Esophagus squamous epithelium (tissue), 5 donors: Measurements from ENCODE around the gene FOCAD. TPM values are rescaled to one million over a fixed set of nuclear protein-coding genes. Genes with fewer than 3 reads are reported as not detected.
"Not testable (repeated sequence)": the region's sequence is repeated elsewhere in the genome, so short reads cannot be mapped to it uniquely, and the experiment has no call there.

Experiments
- DNase-seq: peaks from one replicate; lab custom pipeline; 2025; lab: John Stamatoyannopoulos, UW
- H3K27ac ChIP-seq, 4 donors: fragments of 200-600 bp; sonication (generic); one replicate each; pipeline ENCODE4 v1.5.1; 2016 to 2019; ENCODE audit warnings: mild to moderate bottlenecking in 1 of 4
- H3K27me3 ChIP-seq, 4 donors: fragments of 200-600 bp; sonication (generic); 1 replicate in 3 of 4; 2 replicates in 1 of 4; pipeline versions ENCODE4 v1.5.1 to v1.6.0; 2017 to 2021; ENCODE audit warnings: antibody characterized with exemption in 1 of 4
- H3K36me3 ChIP-seq, 3 donors: fragments of 200-600 bp; sonication (generic); one replicate each; pipeline ENCODE4 v1.5.1; 2016 to 2019
- H3K4me1 ChIP-seq, 3 donors: fragments of 200-600 bp; sonication (generic); one replicate each; pipeline ENCODE4 v1.5.1; 2017 to 2019
- H3K4me3 ChIP-seq, 4 donors: fragments of 200-600 bp; sonication (generic); 1 replicate in 3 of 4; 2 replicates in 1 of 4; pipeline ENCODE4 v1.5.1; 2016 to 2019; ENCODE audit warnings: mild to moderate bottlenecking in 2 of 4, moderate library complexity in 1 of 4
- H3K9me3 ChIP-seq, 3 donors: fragments of 200-600 bp; sonication (generic); one replicate each; pipeline ENCODE4 v1.5.1; 2016 to 2019
- CTCF ChIP-seq, 6 experiments: fragments of 450-650 bp in 4 of 6; fragments of 200-600 bp in 2 of 6; sonication (generic) in 2 of 6; IDR thresholded peaks; one replicate each; pipeline ENCODE4 v1.5.1; 2016 to 2019; ENCODE audit warnings: antibody characterized with exemption in 6 of 6, mild to moderate bottlenecking in 4 of 6, moderate library complexity in 4 of 6
- POLR2A ChIP-seq, 4 donors: fragments of 450-650 bp; IDR thresholded peaks; one replicate each; pipeline ENCODE4 v1.6.1; 2017; ENCODE audit warnings: antibody characterized with exemption in 4 of 4, mild to moderate bottlenecking in 4 of 4, moderate library complexity in 3 of 4
- WGBS, 2 donors: methylation state at CpG; one replicate each; pipeline ENCODE4 v1.1.5; 2018; 5-methylcytosine and 5-hydroxymethylcytosine counted together
- intact Hi-C: fragments of 100-400 bp; cut with DNase I; formaldehyde crosslinking; loops from one replicate; pipeline ENCODE4 v1.15.0; 2022
- total RNA-seq, 4 donors: library from RNA; depleted of rRNA; stranded (reverse); fragments of >200 nt; gene quantifications; one replicate each; pipeline ENCODE4 v1.1.0, GENCODE V29; 2016
- donor health status: DM: yes; HTN: yes; CAD: no.

FOCAD gene
- total RNA-seq, 4 donors from 2014 or later, result 20.7 to 34.9 (median 25.5) TPM

- WGBS, 2 donors, result 75 to 80% methylated on average over 4 of the region's 4 CpGs
- no peak for TF ChIP-seq CTCF (IDR thresholded peaks at IDR 0.05)
- no peak for TF ChIP-seq POLR2A (IDR thresholded peaks at IDR 0.05)
Observed at GRCh38 chr9:20650750-20651299, 33.2 kb upstream of the FOCAD start.

GRCh38 chr9:20651939-20652338 is 32.1 kb upstream of the FOCAD start:
- H3K36me3 ChIP-seq, result no peaks in the 10 kb centered on the region
- no peak overlapping the region for H3K4me3 ChIP-seq
- no peak overlapping the region for H3K27ac ChIP-seq
- DNase-seq, result no peak
- H3K27me3 ChIP-seq, result no peaks in the 10 kb centered on the region
- TF ChIP-seq CTCF (IDR thresholded peaks at IDR 0.05), result no peak
- no peak for TF ChIP-seq POLR2A (IDR thresholded peaks at IDR 0.05)
- intact Hi-C loops, result no loop called here
- no peaks in the 10 kb centered on the region for H3K4me1 ChIP-seq
- WGBS, 2 donors, result 68 to 79% methylated on average over 4 of the region's 4 CpGs
- H3K9me3 ChIP-seq, result no peaks in the 10 kb centered on the region

More at GRCh38 chr9:20650750-20651299, 33.2 kb upstream of the FOCAD start:
- Histone ChIP-seq H3K27me3 (no peaks in the 10 kb centered on the region), H3K27ac (no peak overlapping the region), H3K4me3 (no peak overlapping the region), H3K9me3 (no peaks in the 10 kb centered on the region), H3K4me1 (no peaks in the 10 kb centered on the region), H3K36me3 (no peaks in the 10 kb centered on the region)
- intact Hi-C loops, result no loop called here
- DNase-seq, result no peak

DNA sequence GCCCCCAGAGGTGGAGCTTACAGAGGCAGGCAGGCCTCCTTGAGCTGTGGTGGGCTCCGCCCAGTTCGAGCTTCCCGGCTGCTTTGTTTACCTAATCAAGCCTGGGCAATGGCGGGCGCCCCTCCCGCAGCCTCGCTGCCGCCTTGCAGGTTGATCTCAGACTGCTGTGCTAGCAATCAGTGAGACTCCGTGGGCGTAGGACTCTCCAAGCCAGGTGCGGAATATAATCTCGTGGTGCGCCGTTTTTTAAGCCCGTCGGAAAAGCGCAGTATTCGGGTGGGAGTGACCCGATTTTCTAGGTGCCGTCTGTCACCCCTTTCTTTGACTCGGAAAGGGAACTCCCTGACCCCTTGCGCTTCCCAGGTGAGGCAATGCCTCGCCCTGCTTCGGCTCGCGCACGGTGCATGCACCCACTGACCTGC is 25.8 kb upstream of the FOCAD start:
- DNase-seq, intact Hi-C loops, H3K27me3 ChIP-seq, H3K36me3 ChIP-seq, H3K9me3 ChIP-seq: not testable (repeated sequence)
- Histone ChIP-seq H3K27ac (peak overlapping the region; percentile 66 to 81 (median 78)), H3K4me3 (peak overlapping the region; percentile 25 to 68 (median 56)), H3K4me1 (peaks cover 0 to 20% (median 8%) of the 10 kb centered on the region in 3 donors)
- no CpG with 5 or more reads among the region's 27 CpGs for WGBS, 2 donors

DNA sequence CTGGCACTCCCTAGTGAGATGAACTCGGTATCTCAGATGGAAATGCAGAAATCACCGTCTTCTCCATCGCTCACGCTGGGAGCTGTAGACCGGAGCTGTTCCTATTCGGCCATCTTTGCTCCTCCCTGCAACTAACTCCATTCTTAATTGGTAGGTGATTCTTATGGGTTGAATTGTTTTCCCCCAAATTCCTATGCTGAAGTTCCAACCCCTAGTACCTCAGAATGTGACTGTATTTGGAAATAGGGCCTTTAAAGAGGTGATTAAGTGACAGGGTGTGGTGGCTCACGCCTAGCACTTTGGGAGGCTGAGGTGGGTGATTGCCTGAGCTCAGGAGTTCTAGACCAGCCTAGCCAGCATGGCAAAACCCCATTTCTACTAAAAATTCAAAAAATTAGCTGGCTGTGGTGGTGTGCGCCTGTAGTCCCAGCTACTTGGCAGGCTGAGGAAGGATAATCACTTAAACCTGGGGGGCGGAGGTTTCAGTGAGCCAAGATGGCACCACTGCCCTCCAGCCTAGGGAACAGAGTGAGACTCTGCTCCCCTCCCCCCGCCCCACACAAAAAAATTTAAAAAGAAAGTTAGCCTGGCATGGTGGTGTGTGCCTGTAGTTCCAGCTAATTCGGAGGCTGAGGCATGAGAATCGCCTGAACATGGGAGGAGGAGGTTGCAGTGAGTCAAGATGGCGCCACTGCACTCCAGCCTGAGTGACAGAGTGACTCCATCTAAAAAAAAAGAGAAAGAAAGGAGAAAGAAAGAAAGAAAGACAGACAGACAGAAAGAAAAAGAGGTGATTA is 25.2 kb upstream of the FOCAD start:
- H3K27ac ChIP-seq, result peak overlapping the region; percentile 66 to 81 (median 78)
- peaks cover 0 to 20% (median 8%) of the 10 kb centered on the region in 3 donors for H3K4me1 ChIP-seq
- H3K9me3 ChIP-seq, result no peaks in the 10 kb centered on the region
- intact Hi-C loops, result no loop called here
- TF ChIP-seq CTCF (IDR thresholded peaks at IDR 0.05), result no peak
- WGBS, 2 donors, result 59 to 83% methylated on average over 7 to 13 of the region's 13 CpGs
- no peak for DNase-seq
- no peaks in the 10 kb centered on the region for H3K27me3 ChIP-seq
- no peaks in the 10 kb centered on the region for H3K36me3 ChIP-seq
- peak overlapping the region; percentile 25 to 68 (median 56) for H3K4me3 ChIP-seq

GRCh38 chr9:20659474-20659967 is 24.5 kb upstream of the FOCAD start:
- no peaks in the 10 kb centered on the region for H3K36me3 ChIP-seq
- H3K27me3 ChIP-seq, result no peaks in the 10 kb centered on the region
- 74 to 83% methylated on average over 2 of the region's 2 CpGs for WGBS, 2 donors
- TF ChIP-seq CTCF (IDR thresholded peaks at IDR 0.05) (no peak), POLR2A (IDR thresholded peaks at IDR 0.05) (no peak)
- peaks cover 0 to 20% (median 8%) of the 10 kb centered on the region in 3 donors for H3K4me1 ChIP-seq
- H3K27ac ChIP-seq, result no peak overlapping the region
- no peaks in the 10 kb centered on the region for H3K9me3 ChIP-seq
- peak overlapping the region in 1 of 4 donors; percentile 68 for H3K4me3 ChIP-seq
- intact Hi-C loops, result no loop called here
- no peak for DNase-seq
